Upper lobe of left lung (tissue), 6 donors: ENCODE results near the gene GRIK4. TPM values are rescaled to one million over a fixed set of nuclear protein-coding genes. Genes with fewer than 3 reads are reported as not detected.
A peak's percentile ranks its signal among the peaks of the same experiment; 100 is the strongest.

Source experiments
- ATAC-seq, 2 donors: fragments of 200-7000 bp; cut with Tn5 transposase; one replicate each; pipeline ENCODE4 v1.9.1; 2022; ENCODE audit warnings: mild to moderate bottlenecking in 2 of 2, moderate library complexity in 2 of 2; ENCODE audit not compliant: low FRiP score in 2 of 2
- DNase-seq, 2 donors: peaks; one replicate each; pipeline ENCODE4 v3.0.0-alpha.2; 2019 to 2020
- H3K27ac ChIP-seq, 4 donors: fragments of 200-600 bp; sonication (generic); one replicate each; pipeline ENCODE4 v1.5.1; 2016 to 2019
- H3K27me3 ChIP-seq, 4 donors: fragments of 200-600 bp; sonication (generic); one replicate each; pipeline ENCODE4 v1.5.1; 2017 to 2019
- H3K36me3 ChIP-seq, 4 donors: fragments of 200-600 bp; sonication (generic); one replicate each; pipeline ENCODE4 v1.5.1; 2016 to 2019
- H3K4me1 ChIP-seq, 4 donors: fragments of 200-600 bp; sonication (generic); one replicate each; pipeline ENCODE4 v1.5.1; 2018 to 2019
- H3K4me3 ChIP-seq, 4 donors: fragments of 200-600 bp; sonication (generic); one replicate each; pipeline ENCODE4 v1.5.1; 2017 to 2019; ENCODE audit warnings: mild to moderate bottlenecking in 2 of 4, moderate library complexity in 1 of 4
- H3K9me3 ChIP-seq, 4 donors: fragments of 200-600 bp; sonication (generic); one replicate each; pipeline ENCODE4 v1.5.1; 2018 to 2019
- CTCF ChIP-seq, 6 experiments: fragments of 450-650 bp in 4 of 6; fragments of 200-600 bp in 2 of 6; sonication (generic) in 2 of 6; IDR thresholded peaks; one replicate each; pipeline ENCODE4 v1.5.1; 2016 to 2019; ENCODE audit warnings: antibody characterized with exemption in 6 of 6
- EP300 ChIP-seq, 4 donors: sonication (generic); formaldehyde crosslinking; IDR thresholded peaks; one replicate each; pipeline ENCODE4 v1.5.1; 2017; ENCODE audit warnings: antibody characterized with exemption in 4 of 4, control low read depth in 2 of 4
- POLR2A ChIP-seq, 4 donors: fragments of 450-650 bp; IDR thresholded peaks; one replicate each; pipeline ENCODE4 v1.5.1; 2016 to 2017; ENCODE audit warnings: antibody characterized with exemption in 4 of 4, mild to moderate bottlenecking in 2 of 4
- POLR2AphosphoS5 ChIP-seq, 2 donors: sonication (generic); formaldehyde crosslinking; IDR thresholded peaks; one replicate each; pipeline ENCODE4 v1.5.1; 2017; ENCODE audit warnings: antibody characterized with exemption in 2 of 2
- WGBS, 2 donors: methylation state at CpG; one replicate each; pipeline ENCODE4 v1.1.5; 2017 to 2018; 5-methylcytosine and 5-hydroxymethylcytosine counted together
- total RNA-seq, 6 donors: library from RNA; depleted of rRNA in 4 of 6; stranded (reverse); fragments of >200 nt in 4 of 6; gene quantifications; one replicate each; pipeline versions ENCODE4 v1.1.0 to v1.2.1, GENCODE V29; 2016 to 2021
- donor health status: DM: no; HTN: no; CAD: no; lungs with moderate emphysema.
- donor health status: DM: no; HTN: yes; CAD: no; lungs with severe emphysema.

Gene GRIK4
- total RNA-seq, 6 donors from 2014 or later = 0.30 to 8.4 (median 0.78) TPM

GRCh38 chr11:120527111-120527761, 15.7 kb downstream of the GRIK4 start:
- H3K36me3 ChIP-seq = no peaks in the 10 kb centered on the region
- DNase-seq = peak in 1 of 2 donors; percentile 71
- H3K4me3 ChIP-seq = no peak overlapping the region
- no peaks in the 10 kb centered on the region for H3K4me1 ChIP-seq
- H3K27ac ChIP-seq = no peak overlapping the region
- H3K27me3 ChIP-seq = no peaks in the 10 kb centered on the region
- peak in 1 of 2 donors; percentile 69 for ATAC-seq
- no peak for TF ChIP-seq EP300 (IDR thresholded peaks at IDR 0.05)
- TF ChIP-seq CTCF (IDR thresholded peaks at IDR 0.05) = no peak
- TF ChIP-seq POLR2A (IDR thresholded peaks at IDR 0.05) = no peak
- no peak for TF ChIP-seq POLR2AphosphoS5 (IDR thresholded peaks at IDR 0.05)
- 50 to 56% methylated on average over 1 to 16 of the region's 16 CpGs for WGBS, 2 donors
- H3K9me3 ChIP-seq = no peaks in the 10 kb centered on the region

GRCh38 chr11:120528749-120529148, 17.2 kb downstream of the GRIK4 start:
- TF ChIP-seq CTCF (IDR thresholded peaks at IDR 0.05) = no peak
- no peak for TF ChIP-seq EP300 (IDR thresholded peaks at IDR 0.05)
- no peak for TF ChIP-seq POLR2A (IDR thresholded peaks at IDR 0.05)
- TF ChIP-seq POLR2AphosphoS5 (IDR thresholded peaks at IDR 0.05) = no peak
- Histone ChIP-seq H3K36me3 (no peaks in the 10 kb centered on the region), H3K9me3 (no peaks in the 10 kb centered on the region), H3K27me3 (no peaks in the 10 kb centered on the region), H3K4me1 (no peaks in the 10 kb centered on the region), H3K27ac (no peak overlapping the region), H3K4me3 (no peak overlapping the region)
- ATAC-seq (no peak), DNase-seq (no peak)
- WGBS, 2 donors = 82 to 88% methylated on average over 4 of the region's 4 CpGs

DNA sequence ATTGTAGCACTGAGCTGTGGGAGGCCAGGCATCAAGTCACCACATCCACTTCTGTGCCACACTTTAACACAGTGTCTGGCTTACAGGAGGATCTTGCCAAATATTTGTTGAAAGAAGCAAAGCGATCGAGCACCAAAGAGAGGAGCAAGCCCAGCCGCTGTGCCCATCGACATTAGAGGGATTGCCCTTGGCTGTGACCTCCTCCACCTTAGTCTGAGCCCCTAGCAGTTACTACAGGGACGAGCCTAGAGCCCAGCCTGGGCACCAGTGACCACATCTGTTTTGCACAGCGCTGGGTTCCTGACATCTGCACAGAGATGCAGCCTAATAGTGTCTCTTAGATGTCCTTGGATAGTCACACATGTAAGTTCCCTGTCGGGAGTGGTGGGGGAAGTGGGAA, 17.7 kb downstream of the GRIK4 start:
- Histone ChIP-seq H3K9me3 (no peaks in the 10 kb centered on the region), H3K27me3 (no peaks in the 10 kb centered on the region), H3K4me1 (no peaks in the 10 kb centered on the region), H3K4me3 (no peak overlapping the region), H3K27ac (no peak overlapping the region), H3K36me3 (no peaks in the 10 kb centered on the region)
- whole genome bisulfite sequencing, 2 donors = 71 to 76% methylated on average over 7 of the region's 7 CpGs
- TF ChIP-seq EP300 (IDR thresholded peaks at IDR 0.05) (no peak), POLR2AphosphoS5 (IDR thresholded peaks at IDR 0.05) (no peak), CTCF (IDR thresholded peaks at IDR 0.05) (no peak), POLR2A (IDR thresholded peaks at IDR 0.05) (no peak)
- no peak for DNase-seq
- no peak for ATAC-seq

- no peaks in the 10 kb centered on the region for H3K27me3 ChIP-seq
Observed at GRCh38 chr11:120529911-120530310, 18.4 kb downstream of the GRIK4 start.

More at GRCh38 chr11:120529911-120530310, 18.4 kb downstream of the GRIK4 start:
- WGBS, 2 donors = 85 to 91% methylated on average over 6 of the region's 6 CpGs
- no peak overlapping the region for H3K4me3 ChIP-seq
- TF ChIP-seq POLR2A (IDR thresholded peaks at IDR 0.05) = no peak
- TF ChIP-seq POLR2AphosphoS5 (IDR thresholded peaks at IDR 0.05) = no peak
- TF ChIP-seq EP300 (IDR thresholded peaks at IDR 0.05) = no peak
- no peak for TF ChIP-seq CTCF (IDR thresholded peaks at IDR 0.05)
- no peaks in the 10 kb centered on the region for H3K36me3 ChIP-seq
- ATAC-seq (no peak), DNase-seq (no peak)
- H3K4me1 ChIP-seq = no peaks in the 10 kb centered on the region
- H3K27ac ChIP-seq = no peak overlapping the region
- no peaks in the 10 kb centered on the region for H3K9me3 ChIP-seq
